ENCODE measurements around the gene LFNG.

The LFNG gene

GRCh38 chr7:2575046-2575732 is 55.6 kb downstream of the LFNG start:
- no peak for FAIRE-seq

- no peak for FAIRE-seq
Measured at GRCh38 chr7:2575733-2576340, 56.3 kb downstream of the LFNG start.

- FAIRE-seq, result no peak
Measured at GRCh38 chr7:2576742-2577491, 57.3 kb downstream of the LFNG start.

Data from endometrium (tissue), 2 donors.